ENCODE results near the gene LRRC23. TPM values are rescaled to one million over a fixed set of nuclear protein-coding genes. Genes with fewer than 3 reads are reported as not detected.
"Not testable (repeated sequence)": the region's sequence is repeated elsewhere in the genome, so short reads cannot be mapped to it uniquely, and the experiment has no call there.

The LRRC23 gene
- total RNA-seq, 1 experiment from 2014 or later: 3.6 TPM

GRCh38 chr12:6905414-6906040, 905 bp downstream of the LRRC23 start:
- H3K27ac ChIP-seq: no peak overlapping the region
- H3K4me1 ChIP-seq: peaks cover 10% of the 10 kb centered on the region; the same call in 1 of the 2 replicates
- H3K27me3 ChIP-seq: 0 out of 2 replicates have a peak, but pooled peaks cover 4% of the 10 kb centered on the region
- H3K4me3 ChIP-seq: no peak overlapping the region
- no peak for DNase-seq
- H3K9me3 ChIP-seq (replicated peaks): no peaks in the 10 kb centered on the region
- no peaks in the 10 kb centered on the region for H3K36me3 ChIP-seq

- H3K27ac ChIP-seq, H3K4me3 ChIP-seq, DNase-seq: not testable (repeated sequence)
Measured at GRCh38 chr12:6908141-6908540, 3.5 kb downstream of the LRRC23 start.

GRCh38 chr12:6909421-6910145, 5.0 kb downstream of the LRRC23 start:
- H3K27ac ChIP-seq: no peak overlapping the region
- peaks cover 23% of the 10 kb centered on the region; the same call in 1 of the 2 replicates for H3K27me3 ChIP-seq
- no peak for DNase-seq
- H3K4me1 ChIP-seq: no peaks in the 10 kb centered on the region
- H3K9me3 ChIP-seq (replicated peaks): no peaks in the 10 kb centered on the region
- no peaks in the 10 kb centered on the region for H3K36me3 ChIP-seq
- H3K4me3 ChIP-seq: no peak overlapping the region

More at GRCh38 chr12:6908141-6908540, 3.5 kb downstream of the LRRC23 start:
- H3K9me3 ChIP-seq (replicated peaks); H3K36me3 ChIP-seq: not testable (repeated sequence)
- Histone ChIP-seq H3K4me1 (peaks cover 10% of the 10 kb centered on the region; the same call in 1 of the 2 replicates), H3K27me3 (peaks cover 16% of the 10 kb centered on the region; the same call in 1 of the 2 replicates)

- DNase-seq: no peak
- Histone ChIP-seq H3K27me3 (peaks cover 27% of the 10 kb centered on the region), H3K9me3 (replicated peaks) (no peaks in the 10 kb centered on the region), H3K36me3 (no peaks in the 10 kb centered on the region), H3K4me1 (no peaks in the 10 kb centered on the region), H3K4me3 (no peak overlapping the region), H3K27ac (no peak overlapping the region)
Measured at GRCh38 chr12:6912164-6912935, 7.7 kb downstream of the LRRC23 start.

GRCh38 chr12:6914246-6914946, 9.8 kb downstream of the LRRC23 start, which contains the start of gene ENO2:
Gene ENO2 (plus strand): TSS chr12:6914580. CDS start chr12:6915833, 1,253 bp downstream.
- H3K27me3 ChIP-seq: peaks cover 27% of the 10 kb centered on the region
- H3K4me1 ChIP-seq: no peaks in the 10 kb centered on the region
- H3K9me3 ChIP-seq (replicated peaks): no peaks in the 10 kb centered on the region
- peak; percentile 51 to 59 for DNase-seq
- peak within 1 kb of the TSS; percentile 55 for H3K4me3 ChIP-seq
- no peaks in the 10 kb centered on the region for H3K36me3 ChIP-seq
- H3K27ac ChIP-seq: no peak within 1 kb of the TSS

- Histone ChIP-seq H3K27ac (no peak overlapping the region), H3K4me1 (no peaks in the 10 kb centered on the region), H3K36me3 (no peaks in the 10 kb centered on the region), H3K27me3 (peaks cover 23% of the 10 kb centered on the region), H3K4me3 (peak overlapping the region; percentile 55), H3K9me3 (replicated peaks) (no peaks in the 10 kb centered on the region)
- no peak for DNase-seq
Measured at GRCh38 chr12:6914947-6915788, 10.5 kb downstream of the LRRC23 start.

- no peak for DNase-seq
- no peaks in the 10 kb centered on the region for H3K9me3 ChIP-seq (replicated peaks)
- no peak overlapping the region for H3K4me3 ChIP-seq
- no peak overlapping the region for H3K27ac ChIP-seq
- H3K27me3 ChIP-seq: peaks cover 23% of the 10 kb centered on the region
- H3K4me1 ChIP-seq: no peaks in the 10 kb centered on the region
- H3K36me3 ChIP-seq: no peaks in the 10 kb centered on the region
Measured at GRCh38 chr12:6915789-6916285, 11.2 kb downstream of the LRRC23 start.

- Histone ChIP-seq H3K36me3 (no peaks in the 10 kb centered on the region), H3K27ac (no peak overlapping the region), H3K27me3 (peaks cover 23% of the 10 kb centered on the region), H3K4me1 (no peaks in the 10 kb centered on the region), H3K9me3 (replicated peaks) (no peaks in the 10 kb centered on the region), H3K4me3 (no peak overlapping the region)
- no peak for DNase-seq
Measured at GRCh38 chr12:6916426-6917200, 12.0 kb downstream of the LRRC23 start.

GRCh38 chr12:6917491-6918231, 13.0 kb downstream of the LRRC23 start:
- Histone ChIP-seq H3K27ac (no peak overlapping the region), H3K36me3 (no peaks in the 10 kb centered on the region)
- DNase-seq: no peak

GRCh38 chr12:6919588-6919987, 15.0 kb downstream of the LRRC23 start:
- Histone ChIP-seq H3K9me3 (replicated peaks) (no peaks in the 10 kb centered on the region), H3K4me3 (no peak overlapping the region), H3K36me3 (no peaks in the 10 kb centered on the region), H3K4me1 (peaks cover 4% of the 10 kb centered on the region), H3K27ac (no peak overlapping the region), H3K27me3 (peaks cover 4% of the 10 kb centered on the region; the same call in 1 of the 2 replicates)
- DNase-seq: no peak

More at GRCh38 chr12:6917491-6918231, 13.0 kb downstream of the LRRC23 start:
- H3K4me3 ChIP-seq: no peak overlapping the region
- H3K9me3 ChIP-seq (replicated peaks): no peaks in the 10 kb centered on the region
- H3K27me3 ChIP-seq: peaks cover 16% of the 10 kb centered on the region
- no peaks in the 10 kb centered on the region for H3K4me1 ChIP-seq

GRCh38 chr12:6921539-6921938, 16.9 kb downstream of the LRRC23 start:
- DNase-seq: no peak
- H3K27ac ChIP-seq: no peak overlapping the region
- peaks cover 20% of the 10 kb centered on the region for H3K4me1 ChIP-seq
- no peaks in the 10 kb centered on the region for H3K27me3 ChIP-seq
- H3K36me3 ChIP-seq: no peaks in the 10 kb centered on the region
- H3K4me3 ChIP-seq: no peak overlapping the region
- no peaks in the 10 kb centered on the region for H3K9me3 ChIP-seq (replicated peaks)
